Panc1 (cell line): ENCODE data around the gene SLC8A1. TPM values are rescaled to one million over a fixed set of nuclear protein-coding genes. Genes with fewer than 3 reads are reported as not detected.

Experiments
- ATAC-seq: fragments of 200-7000 bp; cut with Tn5 transposase; 2 replicates; pipeline ENCODE4 v1.9.1; 2020; ENCODE audit warnings: mild to moderate bottlenecking, moderate library complexity
- BruUV-seq: library from RNA; stranded (reverse); fragments of 400-500 nt; replicated peaks from 2 replicates; lab custom pipeline; 2021; lab: Mats Ljungman, UMichigan
- CTCF ChIA-PET: fragments of 300-600 bp; sonication (Branson Sonifier 250); formaldehyde crosslinking; loops from one replicate; lab custom pipeline; 2022; ENCODE audit warnings: antibody characterized with exemption; lab: Charles Lee
- POLR2A ChIA-PET: fragments of 300-600 bp; sonication (Branson Sonifier 250); formaldehyde crosslinking; loops from one replicate; lab custom pipeline; 2022; ENCODE audit warnings: antibody characterized with exemption; lab: Charles Lee
- DNase-seq: peaks from one replicate; pipeline ENCODE4 v3.0.0-alpha.2; 2010; ENCODE audit warnings: low read depth, low spot score
- H3K27ac ChIP-seq: 2 replicates; pipeline ENCODE4 v1.5.1; 2011; ENCODE audit warnings: mild to moderate bottlenecking, low read length, inconsistent platforms
- H3K27me3 ChIP-seq: fragments of 200-500 bp; sonication (Bioruptor generic); 2 replicates; pipeline ENCODE4 v1.6.0; 2014; ENCODE audit warnings: low read length, inconsistent platforms; ENCODE audit not compliant: control insufficient read depth, insufficient read depth
- H3K36me3 ChIP-seq: fragments of 200-500 bp; sonication (Bioruptor generic); 2 replicates; pipeline ENCODE4 v1.5.1; 2014; ENCODE audit warnings: inconsistent platforms, mild to moderate bottlenecking, low read length, moderate library complexity; ENCODE audit not compliant: control insufficient read depth, insufficient read depth
- H3K4me1 ChIP-seq: 2 replicates; pipeline ENCODE4 v1.5.1; 2011; ENCODE audit warnings: inconsistent platforms, mild to moderate bottlenecking, low read length, moderate library complexity; ENCODE audit not compliant: control insufficient read depth, insufficient read depth
- H3K4me3 ChIP-seq, 2 experiments: 2 replicates each; pipeline ENCODE4 v1.5.1; 2011 to 2012; ENCODE audit warnings: low read depth in 2 of 2, low read length in 2 of 2, mild to moderate bottlenecking in 2 of 2, inconsistent platforms in 1 of 2, moderate library complexity in 1 of 2
- H3K9me3 ChIP-seq: fragments of 200-500 bp; sonication (Bioruptor generic); 2 replicates; pipeline ENCODE4 v1.5.1; 2014; ENCODE audit warnings: low read depth, mild to moderate bottlenecking, inconsistent platforms, low read length, moderate library complexity; ENCODE audit not compliant: control insufficient read depth, insufficient read depth
- POLR2AphosphoS5 ChIP-seq: IDR thresholded peaks from 2 replicates; pipeline ENCODE4 v1.6.1; 2012; ENCODE audit warnings: mild to moderate bottlenecking, low read depth, low read length, moderate library complexity
- SIN3A ChIP-seq: IDR thresholded peaks from 2 replicates; pipeline ENCODE4 v1.6.1; 2012; ENCODE audit warnings: low read depth, mild to moderate bottlenecking, low read length, moderate library complexity, borderline replicate concordance; ENCODE audit not compliant: insufficient read depth
- TCF7L2 ChIP-seq: IDR thresholded peaks from 2 replicates; pipeline ENCODE4 v1.6.1; 2011; ENCODE audit warnings: mild to moderate bottlenecking, low read depth, low read length, inconsistent platforms
- in situ Hi-C: cut with HindIII; loops from 2 replicates; pipeline ENCODE4 v1.10.0; 2016; ENCODE audit warnings: low sequenced_read_pairs, low pct_unique_long_range_greater_than_20kb
- intact Hi-C: fragments of 100-400 bp; cut with micrococcal nuclease; formaldehyde crosslinking; loops from one replicate; pipeline ENCODE4 v1.10.0; 2022; ENCODE audit not compliant: unreplicated experiment
- total RNA-seq: library from RNA; stranded (reverse); gene quantifications from one replicate; pipeline ENCODE4 v1.2.1, GENCODE V29; 2021; ENCODE audit not compliant: unreplicated experiment
- TF ChIP-seq, protein P1 (sequence below), 2 experiments: IDR thresholded peaks; 2 replicates each; pipeline ENCODE4 v1.6.1; 2011 to 2012; ENCODE audit warnings: low read depth in 2 of 2, control low read depth in 1 of 2, low read length in 1 of 2, mild to moderate bottlenecking in 1 of 2, moderate library complexity in 1 of 2; ENCODE audit not compliant: insufficient read depth in 1 of 2
- TF ChIP-seq, protein P2 (sequence below): fragments of 450-650 bp; IDR thresholded peaks from 2 replicates; pipeline ENCODE4 v1.5.1; 2017; ENCODE audit warnings: mild to moderate bottlenecking

The SLC8A1 gene
- total RNA-seq, 1 experiment from 2014 or later, result 0.59 TPM

DNA sequence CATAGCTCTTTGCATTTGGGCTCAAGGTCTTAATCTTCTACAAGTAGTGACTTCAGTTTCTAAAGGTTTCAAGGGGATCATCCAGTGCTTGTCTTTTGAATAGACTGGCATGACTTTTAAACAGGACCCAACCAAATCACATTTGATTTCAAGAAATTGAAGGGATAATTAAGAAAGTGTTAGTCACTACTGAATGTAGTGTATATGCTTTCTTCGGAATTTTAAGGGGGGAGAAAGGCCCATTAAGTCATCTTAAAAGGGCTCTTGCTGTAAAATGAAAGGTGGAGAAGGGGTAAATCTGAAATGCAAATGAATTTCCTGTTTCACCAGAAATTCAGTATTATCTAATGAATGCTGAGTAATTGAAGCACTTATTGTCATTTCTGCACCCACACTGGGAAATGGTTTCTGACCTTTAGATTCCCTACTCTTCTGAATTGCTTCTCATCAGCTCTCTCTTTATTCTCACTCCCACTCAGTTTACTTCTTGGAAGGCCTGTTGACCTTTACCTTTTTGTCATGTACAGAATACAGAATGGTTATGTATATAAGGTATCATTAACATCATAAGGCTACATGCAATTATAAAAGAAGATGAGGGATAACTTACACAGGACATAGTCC lies 241.4 kb downstream of the SLC8A1 start:
- Histone ChIP-seq H3K9me3 (no peaks in the 10 kb centered on the region), H3K4me3 (no peak overlapping the region), H3K4me1 (no peaks in the 10 kb centered on the region), H3K27me3 (no peaks in the 10 kb centered on the region), H3K36me3 (no peaks in the 10 kb centered on the region), H3K27ac (no peak overlapping the region)
- ATAC-seq, result no peak
- in situ Hi-C loops, result no loop called here
- POLR2A ChIA-PET, result no interaction called here
- BruUV-seq, result no TSS peak
- CTCF ChIA-PET, result no interaction called here
- DNase-seq, result no peak
- TF ChIP-seq POLR2AphosphoS5 (no peak), TCF7L2 (no peak), SIN3A (no peak)
- TF ChIP-seq, protein P1, sequence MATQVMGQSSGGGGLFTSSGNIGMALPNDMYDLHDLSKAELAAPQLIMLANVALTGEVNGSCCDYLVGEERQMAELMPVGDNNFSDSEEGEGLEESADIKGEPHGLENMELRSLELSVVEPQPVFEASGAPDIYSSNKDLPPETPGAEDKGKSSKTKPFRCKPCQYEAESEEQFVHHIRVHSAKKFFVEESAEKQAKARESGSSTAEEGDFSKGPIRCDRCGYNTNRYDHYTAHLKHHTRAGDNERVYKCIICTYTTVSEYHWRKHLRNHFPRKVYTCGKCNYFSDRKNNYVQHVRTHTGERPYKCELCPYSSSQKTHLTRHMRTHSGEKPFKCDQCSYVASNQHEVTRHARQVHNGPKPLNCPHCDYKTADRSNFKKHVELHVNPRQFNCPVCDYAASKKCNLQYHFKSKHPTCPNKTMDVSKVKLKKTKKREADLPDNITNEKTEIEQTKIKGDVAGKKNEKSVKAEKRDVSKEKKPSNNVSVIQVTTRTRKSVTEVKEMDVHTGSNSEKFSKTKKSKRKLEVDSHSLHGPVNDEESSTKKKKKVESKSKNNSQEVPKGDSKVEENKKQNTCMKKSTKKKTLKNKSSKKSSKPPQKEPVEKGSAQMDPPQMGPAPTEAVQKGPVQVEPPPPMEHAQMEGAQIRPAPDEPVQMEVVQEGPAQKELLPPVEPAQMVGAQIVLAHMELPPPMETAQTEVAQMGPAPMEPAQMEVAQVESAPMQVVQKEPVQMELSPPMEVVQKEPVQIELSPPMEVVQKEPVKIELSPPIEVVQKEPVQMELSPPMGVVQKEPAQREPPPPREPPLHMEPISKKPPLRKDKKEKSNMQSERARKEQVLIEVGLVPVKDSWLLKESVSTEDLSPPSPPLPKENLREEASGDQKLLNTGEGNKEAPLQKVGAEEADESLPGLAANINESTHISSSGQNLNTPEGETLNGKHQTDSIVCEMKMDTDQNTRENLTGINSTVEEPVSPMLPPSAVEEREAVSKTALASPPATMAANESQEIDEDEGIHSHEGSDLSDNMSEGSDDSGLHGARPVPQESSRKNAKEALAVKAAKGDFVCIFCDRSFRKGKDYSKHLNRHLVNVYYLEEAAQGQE (IDR thresholded peaks at IDR 0.05; ENCODE audit: insufficient read depth in 1 of 2, low read depth in 2 of 2, low read length in 1 of 2), result no peak
- TF ChIP-seq, protein P2, sequence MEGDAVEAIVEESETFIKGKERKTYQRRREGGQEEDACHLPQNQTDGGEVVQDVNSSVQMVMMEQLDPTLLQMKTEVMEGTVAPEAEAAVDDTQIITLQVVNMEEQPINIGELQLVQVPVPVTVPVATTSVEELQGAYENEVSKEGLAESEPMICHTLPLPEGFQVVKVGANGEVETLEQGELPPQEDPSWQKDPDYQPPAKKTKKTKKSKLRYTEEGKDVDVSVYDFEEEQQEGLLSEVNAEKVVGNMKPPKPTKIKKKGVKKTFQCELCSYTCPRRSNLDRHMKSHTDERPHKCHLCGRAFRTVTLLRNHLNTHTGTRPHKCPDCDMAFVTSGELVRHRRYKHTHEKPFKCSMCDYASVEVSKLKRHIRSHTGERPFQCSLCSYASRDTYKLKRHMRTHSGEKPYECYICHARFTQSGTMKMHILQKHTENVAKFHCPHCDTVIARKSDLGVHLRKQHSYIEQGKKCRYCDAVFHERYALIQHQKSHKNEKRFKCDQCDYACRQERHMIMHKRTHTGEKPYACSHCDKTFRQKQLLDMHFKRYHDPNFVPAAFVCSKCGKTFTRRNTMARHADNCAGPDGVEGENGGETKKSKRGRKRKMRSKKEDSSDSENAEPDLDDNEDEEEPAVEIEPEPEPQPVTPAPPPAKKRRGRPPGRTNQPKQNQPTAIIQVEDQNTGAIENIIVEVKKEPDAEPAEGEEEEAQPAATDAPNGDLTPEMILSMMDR, result no peak
- intact Hi-C loops, result no loop called here

DNA sequence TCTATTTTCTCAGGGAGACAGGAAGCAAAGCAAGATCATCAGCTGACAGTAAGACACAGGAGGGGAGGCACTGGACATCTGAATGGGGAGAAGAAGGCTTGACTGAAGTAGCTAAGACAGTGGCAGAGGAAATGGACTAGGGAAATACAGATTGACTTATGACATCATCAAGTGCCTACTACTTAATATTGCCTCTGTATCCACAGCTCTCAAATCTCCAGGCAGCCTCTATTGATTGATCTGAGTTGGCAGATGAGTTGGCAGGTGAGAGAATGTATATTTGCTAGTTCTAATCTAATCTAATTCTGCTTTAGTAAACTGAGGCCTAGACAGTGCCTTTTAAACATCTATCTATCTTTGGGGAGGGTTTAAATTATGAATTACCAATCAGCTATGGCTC lies 242.1 kb downstream of the SLC8A1 start:
- in situ Hi-C loops (no loop called here), intact Hi-C loops (no loop called here)
- ChIA-PET POLR2A (no interaction called here), CTCF (no interaction called here)
- Histone ChIP-seq H3K4me3 (no peak overlapping the region), H3K27me3 (no peaks in the 10 kb centered on the region), H3K4me1 (no peaks in the 10 kb centered on the region), H3K36me3 (no peaks in the 10 kb centered on the region), H3K27ac (no peak overlapping the region), H3K9me3 (no peaks in the 10 kb centered on the region)
- no TSS peak for BruUV-seq
- ATAC-seq (no peak), DNase-seq (no peak)
- TF ChIP-seq, protein P2, result no peak
- no peak for TF ChIP-seq POLR2AphosphoS5
- TF ChIP-seq TCF7L2, result no peak
- no peak for TF ChIP-seq SIN3A
- TF ChIP-seq, protein P1 (IDR thresholded peaks at IDR 0.05; ENCODE audit: insufficient read depth in 1 of 2, low read depth in 2 of 2, low read length in 1 of 2), result no peak
